ENCODE data around the gene LAGE3.

DNA sequence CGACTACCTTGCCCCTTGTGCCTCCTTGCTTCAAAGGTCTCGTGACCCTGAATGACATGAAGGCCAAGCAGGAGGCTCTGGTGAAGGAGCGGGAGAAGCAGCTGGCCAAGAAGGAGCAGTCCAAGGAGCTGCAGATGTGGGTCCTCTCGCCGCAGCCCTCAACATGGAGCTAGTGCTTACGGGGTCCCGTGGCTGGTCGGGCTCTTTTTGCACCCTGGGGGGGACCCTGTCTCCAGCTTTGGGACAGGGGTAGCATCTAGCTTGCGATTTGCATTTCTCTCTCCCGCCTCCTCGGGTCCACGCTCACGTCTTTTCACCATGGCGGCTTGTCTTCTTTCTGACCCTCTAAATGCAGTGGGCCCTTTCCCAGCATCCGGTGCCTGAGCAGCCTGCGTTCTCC, 33.3 kb downstream of the LAGE3 start:
- TF ChIP-seq POLR2A (IDR thresholded peaks at IDR 0.05), result no peak
- TF ChIP-seq, protein P1, sequence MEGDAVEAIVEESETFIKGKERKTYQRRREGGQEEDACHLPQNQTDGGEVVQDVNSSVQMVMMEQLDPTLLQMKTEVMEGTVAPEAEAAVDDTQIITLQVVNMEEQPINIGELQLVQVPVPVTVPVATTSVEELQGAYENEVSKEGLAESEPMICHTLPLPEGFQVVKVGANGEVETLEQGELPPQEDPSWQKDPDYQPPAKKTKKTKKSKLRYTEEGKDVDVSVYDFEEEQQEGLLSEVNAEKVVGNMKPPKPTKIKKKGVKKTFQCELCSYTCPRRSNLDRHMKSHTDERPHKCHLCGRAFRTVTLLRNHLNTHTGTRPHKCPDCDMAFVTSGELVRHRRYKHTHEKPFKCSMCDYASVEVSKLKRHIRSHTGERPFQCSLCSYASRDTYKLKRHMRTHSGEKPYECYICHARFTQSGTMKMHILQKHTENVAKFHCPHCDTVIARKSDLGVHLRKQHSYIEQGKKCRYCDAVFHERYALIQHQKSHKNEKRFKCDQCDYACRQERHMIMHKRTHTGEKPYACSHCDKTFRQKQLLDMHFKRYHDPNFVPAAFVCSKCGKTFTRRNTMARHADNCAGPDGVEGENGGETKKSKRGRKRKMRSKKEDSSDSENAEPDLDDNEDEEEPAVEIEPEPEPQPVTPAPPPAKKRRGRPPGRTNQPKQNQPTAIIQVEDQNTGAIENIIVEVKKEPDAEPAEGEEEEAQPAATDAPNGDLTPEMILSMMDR (IDR thresholded peaks at IDR 0.05), result no peak

All from right lobe of liver (tissue), 4 donors.